LHCN-M2 (cell line): ENCODE measurements around the gene SYNC. TPM values are rescaled to one million over a fixed set of nuclear protein-coding genes. Genes with fewer than 3 reads are reported as not detected.
"Not testable (repeated sequence)": the region's sequence is repeated elsewhere in the genome, so short reads cannot be mapped to it uniquely, and the experiment has no call there.

Experiments
- DNase-seq: peaks from one replicate; pipeline ENCODE4 v3.0.0-alpha.2; 2012; ENCODE audit warnings: low read depth
- total RNA-seq: library from RNA; depleted of rRNA; stranded (reverse); fragments of >200 nt; gene quantifications from 2 replicates; pipeline ENCODE4 v1.2.3, GENCODE V29; 2014; rRNA removed

The SYNC gene
- total RNA-seq, 1 experiment from 2014 or later: 55.2 TPM

DNA sequence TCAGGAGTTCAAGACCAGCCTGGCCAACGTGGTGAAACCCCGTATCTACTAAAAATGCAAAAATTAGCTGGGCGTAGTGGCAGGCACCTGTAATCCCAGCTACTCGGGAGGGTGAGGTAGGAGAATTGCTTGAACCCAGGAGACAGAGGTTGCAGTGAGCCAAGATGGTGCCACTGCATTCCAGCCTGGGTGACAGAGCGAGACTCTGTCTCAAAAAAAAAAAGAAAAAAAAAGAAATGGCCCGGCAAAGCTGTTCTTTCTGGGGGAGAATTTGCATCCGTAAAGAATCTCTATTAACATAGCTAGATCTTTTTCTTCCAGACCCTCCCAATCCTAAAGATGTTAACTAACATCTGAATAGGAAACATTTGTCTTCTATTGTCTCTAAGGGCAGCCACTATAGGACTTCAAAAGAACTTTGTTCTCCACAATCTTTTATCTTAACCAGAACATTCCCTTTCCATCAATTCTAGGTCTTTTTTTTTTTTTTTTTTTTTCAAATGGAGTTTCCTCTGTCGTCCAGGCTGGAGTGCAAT, 60.2 kb downstream of the SYNC start:
- not testable (repeated sequence) for DNase-seq

DNA sequence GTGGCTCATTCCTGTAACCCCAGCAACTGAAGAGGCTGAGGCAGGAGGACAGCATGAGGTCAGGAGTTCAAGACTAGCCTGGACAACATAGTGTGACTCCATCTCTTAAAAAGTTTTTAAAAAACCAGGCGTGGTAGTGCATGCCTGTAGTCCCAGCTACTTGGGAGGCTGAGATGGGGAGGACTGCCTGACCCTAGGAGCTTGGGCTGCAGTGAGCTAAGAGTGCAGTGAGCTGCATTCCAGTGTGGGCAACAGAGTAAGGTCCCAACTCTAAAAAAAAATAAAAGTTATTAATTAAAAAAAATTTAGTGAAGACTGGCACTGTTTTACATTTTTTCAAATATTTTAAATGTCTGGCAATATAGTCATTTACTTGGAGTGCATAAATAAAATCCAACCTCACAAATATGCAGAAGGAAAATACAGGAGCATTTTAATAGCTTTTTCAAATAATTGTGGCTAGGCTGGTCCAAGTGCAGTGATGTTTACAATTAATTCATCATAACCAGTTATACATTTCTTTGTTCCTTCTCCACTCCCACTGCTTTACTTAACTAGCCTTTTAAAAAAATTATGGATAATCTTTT, 63.0 kb downstream of the SYNC start:
- no peak for DNase-seq

DNA sequence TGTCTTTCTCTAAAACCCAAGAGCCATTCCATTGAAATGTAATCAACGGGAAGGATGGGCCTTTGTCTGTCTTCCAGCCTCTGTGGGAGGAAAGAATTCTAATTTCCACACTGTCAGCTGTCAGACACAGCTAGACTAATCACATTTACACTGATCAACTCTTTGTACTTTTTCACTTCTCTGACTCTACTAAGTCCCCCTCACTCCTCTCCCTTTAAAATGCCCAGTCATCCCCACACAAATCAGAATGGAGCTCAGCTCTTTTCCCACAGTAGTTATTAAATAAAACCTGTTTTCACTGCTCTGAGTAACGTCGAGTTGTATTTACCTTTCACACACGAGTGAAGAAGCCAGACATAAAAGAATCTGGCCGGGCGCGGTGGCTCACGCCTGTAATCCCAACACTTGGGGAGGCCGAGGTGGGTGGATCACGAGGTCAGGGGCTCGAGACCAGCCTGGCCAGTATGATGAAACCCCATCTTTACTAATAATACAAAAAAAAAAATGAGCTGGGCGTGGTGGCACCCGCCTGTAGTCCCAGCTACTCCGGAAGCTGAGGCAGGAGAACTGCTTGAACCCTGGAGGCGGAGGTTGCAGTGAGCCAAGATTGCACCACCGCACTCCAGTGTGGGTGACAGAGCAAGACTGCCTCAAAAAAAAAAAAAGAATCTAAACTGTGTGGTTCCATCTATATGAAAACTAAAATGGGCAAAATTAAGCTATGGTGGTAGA, 65.5 kb downstream of the SYNC start:
- no peak for DNase-seq

DNA sequence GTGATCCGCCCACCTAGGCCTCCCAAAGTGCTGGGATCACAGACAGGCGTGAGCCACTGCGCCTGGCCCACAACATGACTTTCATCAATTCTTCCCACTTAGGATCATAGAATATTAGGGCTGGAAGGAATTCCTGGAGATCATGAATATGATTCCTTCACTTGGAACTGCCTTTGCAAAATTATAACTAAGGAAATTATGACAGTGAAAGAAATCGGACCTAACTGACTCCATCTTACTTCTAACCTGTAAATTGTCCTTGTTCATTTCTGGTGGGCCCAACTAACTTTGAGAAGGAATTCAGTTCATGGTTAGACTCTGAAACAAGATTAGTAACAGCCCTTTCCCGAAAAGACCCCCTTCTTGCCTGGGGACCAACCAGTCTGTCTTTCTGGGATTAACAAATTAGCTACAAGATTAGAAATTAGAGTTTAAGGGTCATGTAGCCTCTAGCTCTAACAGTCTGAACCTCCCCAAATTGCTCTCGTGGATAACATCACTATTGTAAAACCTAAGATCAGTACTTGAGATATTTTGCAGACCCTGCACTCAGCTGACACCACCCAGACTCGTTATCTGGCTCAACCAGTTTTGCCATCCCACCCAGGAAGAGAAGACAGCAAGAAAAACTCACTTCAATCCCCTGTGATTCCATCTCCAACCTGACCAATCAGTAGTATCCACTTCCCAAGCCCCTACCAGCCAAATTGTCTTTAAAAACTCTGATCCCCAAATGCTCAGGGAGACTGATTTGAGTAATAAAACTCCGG, 66.9 kb downstream of the SYNC start:
- no peak for DNase-seq

DNA sequence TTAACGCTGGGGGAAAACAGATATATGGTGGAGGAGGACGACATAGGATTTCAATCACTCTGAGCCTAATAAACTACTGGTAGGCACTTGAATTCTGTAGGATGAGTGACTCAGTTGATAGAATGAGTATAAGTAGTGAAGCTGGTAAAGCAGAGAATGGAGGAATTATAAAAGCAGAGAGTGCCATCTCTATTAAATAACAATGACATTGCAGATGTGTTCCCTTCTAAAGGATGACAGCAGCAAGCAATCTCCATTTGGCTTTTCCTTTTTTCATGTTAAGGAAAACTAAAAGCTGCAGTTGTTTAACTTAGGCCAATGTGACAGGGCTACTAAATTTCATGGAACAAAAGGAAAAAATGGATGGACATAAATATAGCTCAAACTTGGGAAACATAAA, 69.7 kb downstream of the SYNC start:
- DNase-seq: no peak

DNA sequence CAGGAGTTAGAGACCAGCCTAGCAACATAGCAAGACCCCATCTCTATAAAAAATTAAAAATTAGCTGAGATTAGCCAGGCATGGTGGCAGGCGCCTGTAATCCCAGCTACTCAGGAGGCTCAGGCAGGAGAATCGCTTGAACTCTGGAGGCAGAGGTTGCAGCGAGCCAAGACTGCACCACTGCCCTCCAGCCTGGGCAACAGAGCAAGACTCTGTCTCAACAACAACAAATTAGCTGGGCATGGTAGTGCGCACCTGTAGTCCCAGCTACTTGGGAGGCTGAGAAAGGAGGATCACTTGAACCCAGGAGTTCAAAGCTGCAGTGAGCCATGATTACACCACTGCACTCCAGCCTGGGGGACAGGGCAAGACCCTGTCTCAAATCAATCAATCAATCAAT, 72.4 kb downstream of the SYNC start:
- not testable (repeated sequence) for DNase-seq

Other genes starting within 250 kb of the SYNC start
- not detected in 2 replicates for gene ZBTB8B, start 237.7 kb downstream of the SYNC start, total RNA-seq
- 5.2 and 5.7 TPM in 2 replicates for gene ZBTB8A, start 163.3 kb downstream of the SYNC start, total RNA-seq
- gene ZBTB8OS, start 52.2 kb downstream of the SYNC start, total RNA-seq: 33.0 and 34.3 TPM in 2 replicates
- gene RBBP4, start 51.6 kb downstream of the SYNC start, total RNA-seq: 114 and 150 TPM in 2 replicates
- 57.8 and 64.5 TPM in 2 replicates for gene YARS1, start 114.6 kb upstream of the SYNC start, total RNA-seq
- gene S100PBP, start 114.9 kb upstream of the SYNC start, total RNA-seq: 33.7 and 41.0 TPM in 2 replicates
- 8.7 and 28.5 TPM in 2 replicates for gene FNDC5, start 168.1 kb upstream of the SYNC start, total RNA-seq
- gene HPCA, start 183.7 kb upstream of the SYNC start, total RNA-seq: not detected in 2 replicates
- 48.5 and 60.5 TPM in 2 replicates for gene TMEM54, start 198.6 kb upstream of the SYNC start, total RNA-seq